CD8-positive, alpha-beta memory T cell (primary cell): ENCODE measurements around the gene STX10. TPM values are rescaled to one million over a fixed set of nuclear protein-coding genes. Genes with fewer than 3 reads are reported as not detected.
"Not testable (repeated sequence)": the region's sequence is repeated elsewhere in the genome, so short reads cannot be mapped to it uniquely, and the experiment has no call there.

Experiments
- CTCF ChIA-PET: fragments of 350-600 bp; sonication (Branson Sonifier 250); formaldehyde crosslinking; loops from one replicate; lab custom pipeline; 2021; ENCODE audit warnings: antibody characterized with exemption; lab: Charles Lee
- POLR2A ChIA-PET: fragments of 350-600 bp; sonication (Branson Sonifier 250); formaldehyde crosslinking; loops from one replicate; lab custom pipeline; 2021; ENCODE audit warnings: antibody characterized with exemption; lab: Charles Lee
- DNase-seq, 5 donors: peaks; one replicate each; pipeline versions ENCODE4 v3.0.0 to v3.0.0-alpha.2; 2020 to 2022; ENCODE audit warnings: mixed read lengths in 1 of 5
- H3K27ac ChIP-seq: one replicate; pipeline ENCODE4 v1.7.0; 2013; ENCODE audit warnings: low read depth, mild to moderate bottlenecking, low read length, moderate library complexity
- H3K27me3 ChIP-seq: 2 replicates; pipeline ENCODE4 v1.7.0; 2013; ENCODE audit warnings: low read length, mild to moderate bottlenecking; ENCODE audit not compliant: insufficient read depth, poor library complexity, severe bottlenecking
- H3K36me3 ChIP-seq: 2 replicates; pipeline ENCODE4 v1.7.0; 2013; ENCODE audit warnings: mild to moderate bottlenecking, low read length, moderate library complexity; ENCODE audit not compliant: insufficient read depth
- H3K4me1 ChIP-seq: 2 replicates; pipeline ENCODE4 v1.7.0; 2013; ENCODE audit warnings: mild to moderate bottlenecking, low read length, moderate library complexity; ENCODE audit not compliant: insufficient read depth
- H3K4me3 ChIP-seq: 2 replicates; pipeline ENCODE4 v1.7.0; 2013; ENCODE audit warnings: mild to moderate bottlenecking, low read length
- H3K9me3 ChIP-seq: 2 replicates; pipeline ENCODE4 v1.7.0; 2013; ENCODE audit warnings: mild to moderate bottlenecking, low read length
- H3K27ac Mint-ChIP-seq, 8 donors: one replicate each; pipeline ENCODE4 v1.8.0; 2020 to 2021; ENCODE audit warnings: mixed read lengths in 8 of 8, mild to moderate bottlenecking in 6 of 8, inconsistent platforms in 3 of 8, moderate library complexity in 3 of 8
- H3K27me3 Mint-ChIP-seq, 2 donors: one replicate each; pipeline ENCODE4 v1.8.0; 2020 to 2021; ENCODE audit warnings: mixed read lengths in 2 of 2, mild to moderate bottlenecking in 1 of 2, moderate library complexity in 1 of 2
- H3K36me3 Mint-ChIP-seq, 3 donors: one replicate each; pipeline ENCODE4 v1.8.0; 2020 to 2021; ENCODE audit warnings: mixed read lengths in 3 of 3, inconsistent platforms in 1 of 3, mild to moderate bottlenecking in 1 of 3
- H3K4me1 Mint-ChIP-seq, 3 donors: one replicate each; pipeline ENCODE4 v1.8.0; 2020 to 2021; ENCODE audit warnings: mixed read lengths in 3 of 3, inconsistent platforms in 1 of 3, mild to moderate bottlenecking in 1 of 3
- H3K4me3 Mint-ChIP-seq, 7 donors: one replicate each; pipeline ENCODE4 v1.8.0; 2020 to 2021; ENCODE audit warnings: mixed read lengths in 7 of 7, mild to moderate bottlenecking in 6 of 7, moderate library complexity in 4 of 7, inconsistent platforms in 2 of 7
- H3K9me3 Mint-ChIP-seq, 5 donors: one replicate each; pipeline ENCODE4 v1.8.0; 2020 to 2022; ENCODE audit warnings: mixed read lengths in 5 of 5, mild to moderate bottlenecking in 3 of 5, moderate library complexity in 2 of 5, inconsistent platforms in 1 of 5
- polyA plus RNA-seq: library from polyadenylated mRNA; unstranded; fragments of 300-500 nt; fragmentation: Illumina TruSeq; gene quantifications from one replicate; pipeline ENCODE4 v1.2.3, GENCODE V29; 2021
- total RNA-seq, 2 experiments: library from RNA; stranded (reverse); gene quantifications; one replicate each; pipeline ENCODE4 v1.2.3, GENCODE V29; 2021

Gene STX10
- total RNA-seq (10 to 100 TPM; 60.9 to 63.7 TPM), polyA plus RNA-seq (58.7 TPM)

DNA sequence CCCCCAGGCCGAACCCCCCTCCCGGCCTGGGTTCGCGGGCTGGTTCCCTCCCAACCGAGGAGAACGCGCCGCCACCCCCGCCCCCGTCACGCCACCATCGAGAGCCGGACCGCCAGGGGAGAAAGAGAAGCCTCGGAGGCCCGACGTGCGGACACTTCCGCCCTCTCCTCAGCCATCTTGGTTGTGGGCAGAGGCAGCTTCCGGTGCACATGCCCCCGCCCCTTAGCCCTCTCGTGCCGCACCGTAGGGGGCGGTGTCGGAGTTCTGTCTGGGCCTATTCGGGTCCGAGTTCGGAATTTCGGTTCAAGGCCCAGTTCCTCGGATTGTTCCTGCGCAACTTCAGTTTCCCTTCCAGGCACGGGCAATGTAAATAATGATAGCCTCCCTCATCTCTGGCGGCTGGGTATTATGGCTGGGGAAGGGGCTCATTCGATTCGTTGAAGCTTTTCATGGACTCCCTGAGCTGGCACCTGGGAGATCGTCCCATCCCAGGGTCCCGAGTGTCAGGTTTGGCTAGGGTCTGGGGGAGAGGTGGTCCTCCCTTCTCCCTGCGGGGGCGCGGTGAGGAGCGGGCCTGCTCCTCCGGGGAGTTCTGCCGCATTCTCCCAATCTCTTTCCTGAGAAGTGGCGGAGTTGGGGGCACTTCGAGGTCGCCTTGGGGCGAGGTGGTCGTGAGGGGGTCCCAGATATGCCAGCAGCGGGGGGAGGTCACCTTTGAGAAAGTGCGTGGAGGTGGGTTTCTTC lies at the start of gene STX10, which contains the start of gene IER2:
TSS of gene STX10 (minus strand) at position 189 of the 744 bp plus-strand sequence. CDS start 202 bp downstream, outside the sequence.
TSS of gene IER2 (plus strand) at position 225 of the 744 bp plus-strand sequence. CDS start 2,776 bp downstream, outside the sequence.
- Histone ChIP-seq H3K9me3 (no peaks in the 10 kb centered on the region), H3K36me3 (peaks cover 9% of the 10 kb centered on the region), H3K4me1 (peaks cover 12% of the 10 kb centered on the region), H3K27ac (peak within 1 kb of the TSS; percentile 91), H3K27me3 (no peaks in the 10 kb centered on the region), H3K4me3 (peak within 1 kb of the TSS; percentile 94)
- H3K4me1 Mint-ChIP-seq: peaks cover 26 to 42% (median 32%) of the 10 kb centered on the region in 3 donors
- ChIA-PET POLR2A (interaction anchor here (0.5 to 2.2 kb wide), 8 partner anchors 14 to 62 kb away, joined by 3 to 13 read pairs (median 4); partner anchors contain the start of gene NACC1), CTCF (interaction anchor here (0.6 to 2.3 kb wide), 15 partner anchors 13 to 174 kb away, joined by 3 to 8 read pairs (median 3); partner anchors contain the start of gene NACC1)
- H3K4me3 Mint-ChIP-seq: peak within 1 kb of the TSS; percentile 94 to 100 (median 99)
- peaks cover 0 to 7% (median 3%) of the 10 kb centered on the region in 5 donors for H3K9me3 Mint-ChIP-seq
- H3K36me3 Mint-ChIP-seq: peaks cover 10 to 42% (median 11%) of the 10 kb centered on the region in 3 donors
- DNase-seq: peak; percentile 90 to 95 (median 91)
- peaks cover 0 to 20% of the 10 kb centered on the region in 2 donors for H3K27me3 Mint-ChIP-seq
- H3K27ac Mint-ChIP-seq: peak within 1 kb of the TSS; percentile 95 to 99 (median 98)

DNA sequence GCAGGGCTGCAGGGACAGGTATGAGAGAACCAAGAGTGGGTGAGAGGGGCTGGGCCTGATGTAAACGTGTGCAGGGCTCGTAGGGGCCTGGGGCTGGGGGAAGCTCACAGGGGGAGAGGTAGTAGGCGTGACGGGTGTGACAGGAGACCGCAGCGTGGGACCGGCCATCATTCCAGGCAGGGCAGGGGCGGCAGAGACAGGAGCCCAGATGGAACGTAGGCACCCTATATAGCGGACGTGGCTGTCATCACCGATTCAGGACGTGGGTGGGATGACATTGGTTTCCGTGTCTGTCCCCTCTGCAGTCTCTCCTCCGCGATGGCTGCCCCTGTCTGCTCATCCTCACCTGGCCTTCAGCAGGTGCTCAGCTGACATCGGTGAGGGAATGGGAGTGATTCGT lies 48.5 kb upstream of the STX10 start:
- Histone ChIP-seq H3K4me3 (no peak overlapping the region), H3K4me1 (peaks cover 22% of the 10 kb centered on the region), H3K9me3 (no peaks in the 10 kb centered on the region), H3K27ac (no peak overlapping the region), H3K36me3 (no peaks in the 10 kb centered on the region), H3K27me3 (no peaks in the 10 kb centered on the region)
- H3K9me3 Mint-ChIP-seq: no peaks in the 10 kb centered on the region
- H3K27me3 Mint-ChIP-seq: no peaks in the 10 kb centered on the region
- H3K36me3 Mint-ChIP-seq: no peaks in the 10 kb centered on the region
- ChIA-PET CTCF (no interaction called here), POLR2A (no interaction called here)
- no peak for DNase-seq
- no peak overlapping the region for H3K4me3 Mint-ChIP-seq
- H3K27ac Mint-ChIP-seq: no peak overlapping the region
- peaks cover 14 to 17% (median 17%) of the 10 kb centered on the region in 3 donors for H3K4me1 Mint-ChIP-seq

DNA sequence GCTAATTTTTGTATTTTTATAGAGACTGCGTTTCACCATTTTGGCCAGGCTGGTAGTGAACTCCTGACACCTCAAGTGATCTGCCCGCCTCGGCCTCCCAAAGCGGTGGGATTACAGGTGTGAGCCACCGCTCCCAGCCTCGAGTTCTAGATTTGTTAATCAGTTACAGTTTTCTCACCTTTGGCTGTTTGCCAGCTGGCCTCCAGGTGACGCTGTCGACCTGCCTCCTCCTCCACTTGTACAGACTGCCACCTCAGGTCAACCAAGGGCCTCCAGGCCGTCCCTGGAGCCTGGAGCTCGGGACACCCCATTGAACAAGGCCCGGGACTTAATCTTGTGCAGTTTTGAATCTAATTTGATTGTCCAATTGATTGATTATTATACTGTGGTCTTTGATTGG lies 45.5 kb upstream of the STX10 start:
- peak overlapping the region in 6 of 8 donors; percentile 37 to 87 (median 66) for H3K27ac Mint-ChIP-seq
- H3K4me1 Mint-ChIP-seq: peaks cover 22 to 26% (median 25%) of the 10 kb centered on the region in 3 donors
- CTCF ChIA-PET: interaction anchor here (0.6 to 5.1 kb wide), 21 partner anchors 9 to 662 kb away, joined by 3 to 55 read pairs (median 5); partner anchors contain the start of genes IER2 and STX10
- peaks cover 35% of the 10 kb centered on the region for H3K4me1 ChIP-seq
- no peaks in the 10 kb centered on the region for H3K9me3 Mint-ChIP-seq
- H3K27me3 Mint-ChIP-seq: no peaks in the 10 kb centered on the region
- DNase-seq: peak; percentile 33 to 71 (median 39)
- H3K27ac ChIP-seq: no peak overlapping the region
- POLR2A ChIA-PET: interaction anchor here (0.9 to 1.7 kb wide), 6 partner anchors 22 to 67 kb away, joined by 3 to 10 read pairs (median 4); no protein-coding TSS in a partner anchor
- H3K36me3 ChIP-seq: no peaks in the 10 kb centered on the region
- H3K9me3 ChIP-seq: no peaks in the 10 kb centered on the region
- peak overlapping the region in 2 of 7 donors; percentile 47 to 70 for H3K4me3 Mint-ChIP-seq
- H3K4me3 ChIP-seq: no peak overlapping the region
- H3K36me3 Mint-ChIP-seq: no peaks in the 10 kb centered on the region
- H3K27me3 ChIP-seq: no peaks in the 10 kb centered on the region

- no peaks in the 10 kb centered on the region for H3K36me3 ChIP-seq
- H3K9me3 Mint-ChIP-seq: no peaks in the 10 kb centered on the region
- no peaks in the 10 kb centered on the region for H3K27me3 ChIP-seq
- no peaks in the 10 kb centered on the region for H3K27me3 Mint-ChIP-seq
- DNase-seq: no peak
- H3K4me3 ChIP-seq: no peak overlapping the region
- H3K9me3 ChIP-seq: no peaks in the 10 kb centered on the region
- ChIA-PET CTCF (interaction anchor here (0.8 to 2.0 kb wide), 3 partner anchors 15 to 23 kb away, joined by 3 to 4 read pairs (median 3); no protein-coding TSS in a partner anchor), POLR2A (interaction anchor here (0.7 kb wide), 1 partner anchor 9 kb away, joined by 4 read pairs; no protein-coding TSS in a partner anchor)
- no peaks in the 10 kb centered on the region for H3K36me3 Mint-ChIP-seq
- no peak overlapping the region for H3K27ac ChIP-seq
- H3K4me1 Mint-ChIP-seq: peaks cover 34 to 44% (median 37%) of the 10 kb centered on the region in 3 donors
- H3K4me3 Mint-ChIP-seq: peak overlapping the region in 1 of 7 donors; percentile 48
- H3K4me1 ChIP-seq: peaks cover 40% of the 10 kb centered on the region
- H3K27ac Mint-ChIP-seq: peak overlapping the region in 2 of 8 donors; percentile 56 to 57
Measured at GRCh38 chr19:13190781-13191540, 40.8 kb upstream of the STX10 start.

- Histone ChIP-seq H3K4me3 (no peak overlapping the region), H3K36me3 (no peaks in the 10 kb centered on the region), H3K9me3 (no peaks in the 10 kb centered on the region), H3K4me1 (peaks cover 26% of the 10 kb centered on the region), H3K27ac (no peak overlapping the region), H3K27me3 (no peaks in the 10 kb centered on the region)
- Mint-ChIP-seq H3K4me1 (peaks cover 26 to 37% (median 30%) of the 10 kb centered on the region in 3 donors), H3K9me3 (no peaks in the 10 kb centered on the region), H3K27me3 (no peaks in the 10 kb centered on the region), H3K4me3 (no peak overlapping the region), H3K27ac (peak overlapping the region in 1 of 8 donors; percentile 26), H3K36me3 (no peaks in the 10 kb centered on the region)
- DNase-seq: no peak
- CTCF ChIA-PET: interaction anchor here (0.7 to 2.0 kb wide), 4 partner anchors 14 to 40 kb away, joined by 3 to 4 read pairs (median 3); no protein-coding TSS in a partner anchor
- POLR2A ChIA-PET: interaction anchor here (0.6 to 0.7 kb wide), 2 partner anchors 22 to 40 kb away, joined by 3 to 9 read pairs; no protein-coding TSS in a partner anchor
Measured at GRCh38 chr19:13189600-13189999, 39.4 kb upstream of the STX10 start.

GRCh38 chr19:13187419-13187818 lies 37.2 kb upstream of the STX10 start:
- Mint-ChIP-seq H3K27me3 (no peaks in the 10 kb centered on the region), H3K4me3 (no peak overlapping the region), H3K9me3 (no peaks in the 10 kb centered on the region), H3K4me1 (peaks cover 23 to 29% (median 23%) of the 10 kb centered on the region in 3 donors), H3K27ac (peak overlapping the region in 6 of 8 donors; percentile 42 to 83 (median 68)), H3K36me3 (no peaks in the 10 kb centered on the region)
- DNase-seq: no peak
- CTCF ChIA-PET: interaction anchor here (0.8 kb wide), 1 partner anchor 30 kb away, joined by 3 read pairs; no protein-coding TSS in a partner anchor
- H3K9me3 ChIP-seq: no peaks in the 10 kb centered on the region
- H3K4me1 ChIP-seq: peaks cover 14% of the 10 kb centered on the region
- H3K36me3 ChIP-seq: no peaks in the 10 kb centered on the region
- H3K27ac ChIP-seq: no peak overlapping the region
- no peaks in the 10 kb centered on the region for H3K27me3 ChIP-seq
- no peak overlapping the region for H3K4me3 ChIP-seq
- POLR2A ChIA-PET: no interaction called here

DNA sequence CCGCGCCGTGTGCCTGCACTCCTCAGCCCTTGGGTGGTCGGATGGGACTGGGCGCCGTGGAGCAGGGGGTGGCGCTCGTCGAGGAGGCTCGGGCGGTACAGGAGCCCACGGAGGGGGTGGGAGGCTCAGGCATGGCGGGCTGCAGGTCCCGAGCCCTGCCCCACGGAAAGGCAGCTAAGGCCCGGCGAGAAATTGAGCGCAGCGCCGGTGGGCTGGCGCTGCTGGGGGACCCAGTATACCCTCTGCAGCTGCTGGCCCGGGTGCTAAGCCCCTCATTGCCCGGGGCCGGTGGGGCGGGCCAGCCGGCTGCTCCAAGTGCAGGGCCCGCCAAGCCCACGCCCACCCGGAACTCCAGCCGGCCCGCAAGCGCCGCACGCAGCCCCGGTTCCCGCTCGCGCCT lies 36.5 kb upstream of the STX10 start:
- POLR2A ChIA-PET, H3K36me3 ChIP-seq, H3K27ac Mint-ChIP-seq: not testable (repeated sequence)

More for the DNA sequence above, 36.5 kb upstream of the STX10 start:
- not testable (repeated sequence) for H3K36me3 Mint-ChIP-seq, H3K27me3 Mint-ChIP-seq, DNase-seq, H3K27ac ChIP-seq, H3K4me3 ChIP-seq, H3K9me3 ChIP-seq, H3K9me3 Mint-ChIP-seq, H3K27me3 ChIP-seq, H3K4me3 Mint-ChIP-seq
- CTCF ChIA-PET: interaction anchor here (1.1 to 1.6 kb wide), 2 partner anchors 8 to 19 kb away, joined by 4 to 11 read pairs; no protein-coding TSS in a partner anchor
- peaks cover 20% of the 10 kb centered on the region for H3K4me1 ChIP-seq
- H3K4me1 Mint-ChIP-seq: peaks cover 29 to 37% (median 30%) of the 10 kb centered on the region in 3 donors
